Midbrain (tissue), 1 donor: ENCODE measurements around the gene STOX2.

ENCODE experiments used
- DNase-seq: peaks from one replicate; lab custom pipeline; 2025; lab: John Stamatoyannopoulos, UW

Gene STOX2

DNA sequence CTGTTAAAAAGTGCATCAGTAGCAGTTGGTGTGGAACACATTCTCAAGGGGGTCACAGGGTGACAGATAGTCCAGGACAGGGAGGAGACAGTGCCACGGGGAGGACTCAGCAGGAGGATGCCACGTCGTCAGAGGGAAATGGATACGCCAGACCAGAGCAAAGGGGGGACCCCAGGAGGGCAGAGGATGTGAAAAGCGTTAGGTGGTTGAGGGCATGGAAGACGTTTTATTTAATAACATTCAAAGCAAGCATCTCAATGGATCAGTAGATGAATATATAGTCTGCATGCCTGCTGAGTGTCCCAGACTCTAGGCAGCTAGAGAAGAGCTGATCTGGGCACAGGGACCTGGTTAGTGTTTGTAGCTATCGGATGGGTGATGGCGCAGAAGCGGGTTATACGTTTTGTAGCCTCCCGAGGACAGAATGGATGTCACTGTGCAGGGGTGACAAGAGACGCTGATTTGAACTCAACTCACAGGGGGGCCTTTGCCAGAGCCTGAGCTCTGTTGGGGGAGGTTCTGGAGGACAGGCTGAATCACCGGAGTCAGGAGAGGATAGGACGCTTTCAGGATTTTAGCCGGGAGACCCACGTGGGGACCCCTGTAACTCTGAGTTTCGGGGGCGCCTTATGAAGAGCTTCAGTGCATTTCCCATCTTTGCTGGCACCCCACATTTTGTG lies 81.3 kb downstream of the STOX2 start:
- no peak for DNase-seq

DNA sequence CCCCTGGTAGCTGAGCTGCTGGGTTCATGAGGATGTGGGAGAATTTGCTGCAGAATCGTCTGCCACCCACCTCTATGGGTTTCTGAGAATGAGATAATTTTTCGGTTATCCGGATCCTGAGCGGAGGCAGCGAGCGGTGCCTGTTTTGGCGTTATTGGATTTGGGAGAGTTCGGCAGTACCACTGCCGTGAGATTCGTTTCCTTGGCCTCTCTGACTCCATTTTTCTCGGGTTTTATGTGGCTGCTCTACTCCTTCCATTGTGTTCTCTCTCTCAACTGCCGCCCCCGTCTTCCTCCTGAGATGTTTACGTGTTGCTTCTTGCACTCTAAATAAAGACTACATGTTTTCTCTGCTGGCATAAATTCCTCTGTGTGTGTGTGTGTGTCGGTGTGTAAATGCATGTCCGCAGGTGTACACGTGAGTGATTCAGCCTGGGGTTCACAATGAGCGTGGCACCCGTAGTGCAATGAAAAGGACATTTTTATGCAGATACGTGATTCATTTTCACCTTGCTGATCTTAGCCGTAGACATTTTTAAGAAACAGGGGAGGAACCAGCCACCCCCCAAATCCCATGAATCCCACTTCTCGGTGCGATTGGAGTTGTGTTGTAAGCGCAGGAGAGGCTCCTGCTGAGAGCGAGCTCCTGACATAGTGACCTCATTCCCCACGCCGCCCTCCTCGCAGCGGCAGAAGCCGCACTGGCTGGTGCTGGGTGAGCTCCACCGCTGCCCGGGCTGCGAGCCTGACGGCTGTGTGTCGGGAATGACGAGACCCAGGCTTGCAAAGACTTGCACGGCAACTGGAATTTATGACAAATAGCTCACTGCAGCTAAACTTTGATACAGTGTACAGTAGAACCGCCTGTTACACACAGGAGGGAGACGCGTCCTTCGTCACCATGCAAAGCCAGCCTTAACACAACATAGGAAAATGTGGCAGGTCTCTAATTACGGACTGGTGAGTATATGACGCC lies 82.2 kb downstream of the STOX2 start:
- peak; percentile 78 for DNase-seq

DNA sequence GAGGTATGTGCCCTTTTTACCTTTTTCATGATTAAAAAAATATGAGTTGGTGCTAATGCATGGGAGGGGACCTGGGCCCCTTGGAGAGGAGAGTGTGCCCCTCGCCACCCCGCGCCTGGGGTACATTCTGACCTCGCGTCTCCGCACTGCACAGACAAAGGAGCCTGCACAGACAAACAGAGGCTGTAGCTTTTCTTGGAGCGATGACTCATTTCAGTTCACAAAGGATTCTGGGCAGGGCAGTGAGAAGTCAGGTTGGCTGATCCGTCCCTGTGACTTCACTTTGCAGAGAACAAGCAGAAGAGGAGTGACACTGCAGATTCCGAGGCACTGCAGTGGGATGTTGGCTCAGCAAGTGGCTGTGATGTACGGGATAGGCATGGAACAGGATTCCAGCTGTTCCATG lies 82.9 kb downstream of the STOX2 start:
- DNase-seq = peak; percentile 80

DNA sequence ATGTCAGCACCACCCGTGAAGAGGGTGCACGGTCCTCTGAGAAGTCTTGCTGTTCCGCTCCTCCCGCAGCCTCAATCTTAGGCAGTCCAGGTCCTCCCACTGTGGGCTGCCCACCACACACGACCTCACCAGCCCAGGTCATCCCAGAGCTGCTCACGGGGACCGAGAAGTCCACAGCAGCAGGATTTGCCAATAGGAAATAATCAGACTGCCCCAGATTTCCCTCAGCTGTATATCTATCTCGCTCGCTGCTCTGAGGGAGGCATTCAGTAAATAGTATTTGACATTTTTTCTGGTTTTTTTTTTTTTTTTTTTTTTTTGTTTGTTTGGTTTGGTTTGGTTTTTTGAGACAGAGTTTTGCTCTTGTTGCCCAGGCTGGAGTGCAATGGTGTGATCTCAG lies 83.8 kb downstream of the STOX2 start:
- no peak for DNase-seq

DNA sequence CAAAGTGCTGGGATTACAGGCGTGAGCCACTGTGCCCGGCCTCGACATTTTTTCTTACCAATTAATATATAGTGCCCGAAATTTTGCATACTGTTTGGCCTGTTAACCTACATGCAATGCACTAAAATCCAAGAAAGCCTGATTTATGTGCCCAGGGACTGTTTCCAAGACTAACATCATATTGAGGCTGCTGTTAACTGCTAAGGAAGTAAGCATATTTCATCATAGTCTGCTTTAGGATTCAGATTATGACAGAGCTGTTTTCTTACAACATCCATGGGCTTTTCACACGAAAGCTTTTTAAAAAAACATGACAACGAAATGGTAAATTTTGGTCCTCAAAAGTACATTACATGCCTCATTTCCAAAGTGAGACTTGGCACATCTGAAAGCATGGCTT lies 84.4 kb downstream of the STOX2 start:
- no peak for DNase-seq

DNA sequence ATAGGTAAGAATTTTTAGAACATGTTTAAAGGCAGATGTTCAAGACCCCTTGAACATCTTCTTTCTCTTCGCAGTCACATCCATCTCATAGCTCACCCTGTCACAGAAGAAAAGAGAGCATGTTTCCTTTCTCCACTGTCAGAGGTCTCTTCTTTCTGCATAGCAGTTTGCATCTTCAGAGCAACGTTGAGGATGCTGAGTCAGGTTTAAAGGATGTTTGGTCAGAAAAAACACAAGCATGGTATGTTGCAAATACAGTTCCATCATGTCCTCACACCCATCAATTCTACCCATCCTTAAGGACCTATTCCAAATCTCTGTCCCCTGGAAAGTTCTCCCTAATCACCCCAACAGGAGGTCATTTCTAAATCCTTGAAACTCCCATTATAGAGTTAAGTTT lies 84.8 kb downstream of the STOX2 start:
- no peak for DNase-seq

DNA sequence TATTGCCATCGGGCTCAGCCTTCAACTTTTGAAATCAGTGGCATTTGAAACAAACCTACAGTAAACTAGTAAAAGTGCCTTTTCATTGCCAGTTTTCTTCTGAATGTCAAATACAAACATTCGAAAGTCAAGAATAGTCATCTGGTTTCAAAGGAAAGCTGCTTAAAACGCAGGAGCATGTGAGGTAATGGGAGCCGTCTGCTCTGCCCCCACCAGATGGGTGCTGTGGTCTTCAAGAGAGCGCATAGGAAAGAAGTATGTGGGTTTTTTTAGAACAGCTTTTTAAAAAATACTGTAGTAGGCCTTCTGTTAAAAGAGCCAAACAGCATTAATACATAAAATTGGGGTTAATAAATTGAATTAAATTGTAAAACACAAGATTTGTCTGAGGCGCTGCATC lies 88.6 kb downstream of the STOX2 start:
- DNase-seq = no peak

DNA sequence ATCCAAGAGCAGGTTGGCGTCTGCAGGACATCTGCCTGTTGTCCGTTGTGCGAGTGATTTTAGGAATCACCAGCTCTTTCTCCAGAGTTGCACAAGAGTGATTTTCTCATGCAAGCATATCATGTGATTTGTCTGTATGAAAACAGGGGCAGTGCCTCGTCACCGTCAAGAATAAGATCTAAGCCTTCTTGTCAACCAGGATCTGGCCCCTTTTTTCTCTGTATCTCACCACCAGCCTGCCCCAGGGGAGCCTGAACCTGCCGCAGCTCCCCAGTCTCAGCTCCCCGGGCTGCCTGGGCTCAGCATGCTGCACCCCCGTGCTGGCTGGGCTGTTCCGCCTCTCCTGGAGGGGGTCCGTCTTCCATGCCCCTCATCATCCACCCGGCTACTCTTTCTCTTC lies 90.5 kb downstream of the STOX2 start:
- DNase-seq = no peak

DNA sequence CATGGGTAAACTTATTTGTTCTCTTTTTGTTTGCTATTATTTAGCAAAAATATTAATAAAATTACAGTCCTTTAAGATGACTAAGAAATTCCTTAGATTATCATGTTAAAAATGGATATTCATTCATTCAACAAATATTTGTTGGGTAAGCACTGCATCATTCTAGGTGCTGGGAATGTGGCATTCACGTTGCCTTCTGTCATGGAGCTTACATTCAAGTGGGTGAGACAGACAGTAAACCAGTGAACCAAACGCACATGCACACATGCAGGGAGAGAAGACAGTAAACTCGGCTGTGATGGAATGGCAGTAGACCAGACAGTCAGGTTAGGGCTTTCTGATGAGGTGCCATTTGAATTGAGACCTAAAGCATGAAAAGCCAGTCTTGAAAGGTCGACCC lies 91.8 kb downstream of the STOX2 start:
- no peak for DNase-seq

DNA sequence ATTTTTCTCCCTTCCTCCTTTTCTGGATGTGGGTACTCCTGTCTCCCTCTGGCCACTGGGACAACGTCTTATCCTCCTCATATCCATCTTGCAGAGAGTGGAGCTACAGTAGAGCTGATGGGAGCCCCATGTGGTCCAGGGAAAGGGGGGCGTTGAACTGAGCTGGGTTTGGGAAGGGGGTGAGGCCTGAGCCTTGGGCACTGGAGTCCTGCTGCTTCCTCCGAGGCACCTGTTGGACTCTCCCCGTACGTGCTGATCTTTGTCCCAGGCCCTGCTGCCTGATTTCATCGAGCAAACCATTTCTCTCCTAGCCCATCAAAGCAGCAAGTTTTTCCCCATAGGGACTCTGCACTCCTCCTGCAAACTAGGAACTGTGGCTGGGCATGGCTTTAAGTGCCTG lies 94.3 kb downstream of the STOX2 start:
- DNase-seq = no peak

DNA sequence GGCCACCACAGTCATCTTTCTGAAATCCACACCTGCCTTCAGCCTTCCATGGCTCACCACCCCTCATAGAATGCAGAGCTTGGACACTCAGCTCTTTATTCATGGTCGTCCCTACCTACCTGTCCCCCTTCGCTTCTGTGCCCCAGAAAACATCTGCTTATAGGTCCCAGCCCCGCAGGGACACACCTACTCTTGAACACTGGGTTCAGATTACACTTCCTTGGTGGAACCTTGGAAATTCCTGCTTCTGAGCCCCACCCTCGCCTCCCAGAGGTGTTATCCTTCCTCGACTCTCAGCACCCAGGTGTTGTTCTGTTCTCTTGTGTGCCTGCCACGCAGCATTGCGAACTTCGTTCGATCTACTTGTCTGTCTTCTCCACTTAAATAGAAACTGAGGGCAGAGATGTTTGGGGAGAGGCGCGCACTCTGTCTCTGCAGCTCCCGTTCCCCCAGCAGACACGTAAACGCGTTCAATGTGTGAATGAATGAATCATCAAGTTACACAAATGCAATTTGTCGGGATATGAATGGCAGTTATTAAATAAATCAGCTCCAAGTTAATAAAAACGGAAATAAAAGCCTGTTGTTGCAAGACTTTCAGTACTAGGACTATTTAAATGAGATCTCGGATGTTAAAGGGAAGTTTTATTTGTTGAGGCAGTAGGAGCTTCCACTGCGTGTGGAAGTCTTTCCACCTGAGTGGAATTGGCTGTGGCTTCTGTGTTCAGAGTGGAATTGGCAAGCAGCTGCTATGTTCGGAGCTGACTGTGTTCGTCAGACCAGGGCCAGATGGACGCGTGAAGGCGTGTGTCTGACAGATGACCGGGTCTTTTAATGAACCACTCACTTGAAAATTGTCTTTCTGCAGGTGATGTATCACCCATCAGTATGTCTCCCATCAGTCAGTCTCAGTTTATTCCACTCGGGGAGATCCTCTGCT lies 95.6 kb downstream of the STOX2 start:
- no peak for DNase-seq

DNA sequence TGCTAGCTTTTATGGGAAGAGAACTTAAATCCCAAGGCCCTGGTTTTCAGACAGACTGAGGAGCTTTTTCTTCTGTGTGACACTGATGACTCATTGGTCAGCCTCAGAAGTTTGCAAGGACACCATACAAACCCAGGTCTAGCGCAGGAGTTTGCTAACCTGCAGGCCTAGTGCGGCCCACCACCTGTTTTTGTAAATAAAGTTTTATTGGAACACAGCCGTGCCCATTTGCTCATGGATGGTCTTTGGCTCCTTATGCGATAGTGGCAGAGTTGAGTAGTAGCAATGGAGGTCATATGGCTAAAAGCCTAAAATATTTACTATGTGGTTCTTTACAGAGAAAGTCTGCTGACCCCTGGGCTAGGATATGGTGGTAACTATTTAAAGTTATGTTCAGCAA lies 98.3 kb downstream of the STOX2 start:
- DNase-seq = no peak

DNA sequence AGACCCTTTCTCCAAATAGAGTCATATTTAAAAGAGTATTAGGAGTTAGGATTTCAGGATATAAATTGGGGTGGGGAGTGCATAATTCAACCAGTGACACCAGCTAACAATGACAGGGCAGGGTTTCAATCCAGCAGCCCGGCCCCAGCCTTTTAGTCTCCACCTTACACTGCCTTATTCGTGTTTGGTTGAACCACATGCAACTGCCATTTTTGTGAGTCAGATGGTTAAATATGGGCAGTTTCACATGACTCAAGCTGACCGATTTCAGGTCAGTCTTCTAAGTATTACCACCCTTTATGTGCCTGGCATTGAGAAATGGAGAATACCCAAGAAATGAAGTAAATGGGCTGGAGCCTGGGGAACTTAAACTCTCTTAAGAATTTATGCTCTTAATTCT lies 102.8 kb downstream of the STOX2 start:
- DNase-seq = no peak

DNA sequence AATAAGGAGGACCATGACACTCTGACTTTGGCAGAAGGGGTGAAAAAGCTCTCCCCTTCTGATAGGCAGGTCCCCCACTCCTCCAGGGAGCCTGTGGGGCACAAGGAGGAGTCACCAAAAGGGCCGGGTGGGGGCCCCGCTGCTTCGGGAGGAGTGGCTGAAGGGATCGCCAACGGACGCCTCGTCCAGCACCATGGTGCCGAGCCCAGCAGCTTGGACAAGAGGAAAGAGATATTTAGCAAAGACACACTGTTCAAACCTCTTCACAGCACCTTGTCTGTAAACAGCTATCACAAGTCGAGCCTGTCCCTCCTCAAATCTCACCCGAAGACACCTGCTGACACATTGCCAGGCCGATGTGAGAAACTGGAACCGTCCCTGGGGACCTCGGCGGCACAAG lies 105.6 kb downstream of the STOX2 start:
- no peak for DNase-seq

DNA sequence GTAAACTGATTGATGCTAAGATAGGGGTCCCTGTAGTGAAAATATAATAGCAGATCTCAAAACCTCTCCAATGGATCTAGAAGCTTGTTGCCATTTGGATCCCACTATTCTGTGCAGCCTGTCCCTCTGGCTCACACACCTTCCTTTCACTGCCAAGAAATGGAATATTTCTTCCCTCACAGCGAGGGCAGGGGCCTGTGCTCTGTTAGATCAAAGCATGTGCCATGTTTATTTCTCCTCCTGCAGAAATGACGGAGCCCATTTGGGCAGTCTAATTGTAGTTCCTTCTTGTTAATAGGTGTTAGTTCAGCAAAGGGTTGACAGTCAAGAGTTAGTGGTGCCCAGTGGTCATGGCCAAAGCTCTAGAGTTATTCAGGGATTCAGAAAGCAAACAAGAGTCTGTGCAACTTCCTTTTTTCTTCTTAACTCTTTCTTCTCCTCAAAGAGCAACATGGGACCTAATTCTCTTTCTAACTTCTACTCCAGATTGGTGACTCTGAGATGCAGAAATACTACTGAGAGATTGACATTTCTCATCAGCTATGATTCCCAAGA lies 106.8 kb downstream of the STOX2 start:
- no peak for DNase-seq

DNA sequence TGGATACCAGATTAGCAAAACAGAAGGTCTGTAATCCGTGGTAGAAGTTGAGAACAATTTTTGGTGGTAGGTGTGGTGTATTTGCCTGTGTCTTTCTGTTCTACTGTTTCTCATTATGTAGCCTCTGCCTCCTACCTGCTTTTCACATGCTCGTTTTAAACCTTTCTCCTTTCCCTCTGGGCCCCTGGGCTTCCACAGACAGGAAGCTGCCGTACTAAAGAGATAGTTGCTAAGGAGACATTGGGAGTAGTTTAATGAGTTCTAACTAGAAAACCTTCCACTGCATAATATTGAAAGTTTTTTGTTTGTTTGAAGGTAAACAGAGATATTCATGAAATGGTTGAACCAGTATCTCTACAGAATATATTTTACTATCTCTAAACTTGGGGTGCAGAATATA lies 107.8 kb downstream of the STOX2 start:
- DNase-seq = no peak

DNA sequence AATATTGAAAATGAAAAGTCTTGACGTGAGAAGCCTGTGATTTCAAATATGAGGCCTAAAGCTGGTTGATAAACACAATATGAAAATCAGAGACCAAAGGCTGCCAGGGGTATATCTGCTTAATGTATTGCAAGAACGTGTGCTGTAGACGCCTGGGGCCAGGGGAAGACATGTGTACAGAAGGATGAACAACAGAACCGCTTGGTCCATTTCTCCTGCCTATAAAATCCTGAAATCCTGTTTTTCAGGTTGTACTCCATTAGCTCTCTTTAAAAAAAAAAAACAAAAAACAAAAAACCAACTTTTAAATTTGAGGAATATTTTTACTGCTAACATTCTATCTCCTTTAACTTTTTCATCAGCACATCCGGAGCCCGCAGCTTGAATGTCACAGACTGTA lies 109.2 kb downstream of the STOX2 start:
- no peak for DNase-seq

DNA sequence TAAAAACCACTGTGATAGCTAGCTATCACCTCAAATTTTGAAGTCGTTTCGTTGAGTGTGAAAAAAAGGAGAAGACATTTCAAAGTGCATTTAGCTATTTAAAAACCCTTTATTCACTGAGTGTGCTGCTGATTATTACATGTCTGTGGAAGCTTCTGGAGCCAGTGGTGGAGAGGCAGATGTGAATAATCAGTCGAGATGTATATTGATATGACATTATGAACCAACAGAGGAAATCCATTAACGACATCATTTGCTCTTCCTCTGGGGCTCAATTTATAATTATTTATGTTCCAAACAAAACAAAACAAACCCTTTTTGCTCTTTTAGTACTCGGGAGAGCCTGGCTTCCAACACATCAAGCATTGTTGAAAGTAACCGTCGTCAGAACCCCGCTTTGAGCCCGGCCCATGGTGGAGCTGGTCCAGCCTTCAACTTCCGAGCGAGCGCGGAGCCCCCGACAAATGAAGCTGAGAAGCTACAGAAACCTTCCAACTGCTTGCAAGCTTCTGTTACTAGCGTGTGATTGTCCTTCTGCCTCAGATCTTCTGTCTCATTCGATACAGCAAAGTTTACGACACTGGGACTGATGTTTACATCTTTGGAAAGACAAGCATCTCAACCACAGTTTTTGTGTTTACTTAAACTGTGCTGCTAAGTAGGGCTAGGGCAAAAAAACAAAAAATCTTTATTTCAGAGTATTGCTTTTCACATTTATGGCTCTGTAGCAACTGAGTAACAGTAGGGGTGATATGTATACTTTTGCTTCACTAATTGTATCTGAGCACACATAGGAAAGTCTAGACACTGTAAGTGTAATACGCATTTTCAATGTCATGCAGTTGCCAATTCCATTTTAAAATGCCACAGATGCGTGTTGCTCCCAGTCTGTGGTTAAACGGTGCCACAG lies 111.9 kb downstream of the STOX2 start:
- peak; percentile 14 for DNase-seq

DNA sequence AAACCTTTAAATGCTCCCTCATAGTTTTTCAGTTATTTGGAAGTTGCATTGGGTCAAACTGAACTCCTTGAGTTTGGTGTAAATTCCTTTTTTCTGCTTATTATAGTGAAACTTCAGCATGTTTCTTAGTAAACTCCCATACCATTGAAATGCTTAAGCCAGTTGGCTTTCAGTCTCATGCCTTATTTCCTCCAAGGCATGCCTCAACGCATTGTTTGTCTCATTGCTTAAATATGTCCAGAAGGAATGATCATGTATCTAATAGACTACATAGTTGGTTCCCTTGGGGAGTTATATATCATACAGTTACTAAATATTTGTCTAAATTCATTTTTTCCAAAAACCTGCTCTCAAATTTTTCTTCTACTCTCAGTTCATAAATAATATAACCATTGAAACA lies 114.0 kb downstream of the STOX2 start:
- no peak for DNase-seq

DNA sequence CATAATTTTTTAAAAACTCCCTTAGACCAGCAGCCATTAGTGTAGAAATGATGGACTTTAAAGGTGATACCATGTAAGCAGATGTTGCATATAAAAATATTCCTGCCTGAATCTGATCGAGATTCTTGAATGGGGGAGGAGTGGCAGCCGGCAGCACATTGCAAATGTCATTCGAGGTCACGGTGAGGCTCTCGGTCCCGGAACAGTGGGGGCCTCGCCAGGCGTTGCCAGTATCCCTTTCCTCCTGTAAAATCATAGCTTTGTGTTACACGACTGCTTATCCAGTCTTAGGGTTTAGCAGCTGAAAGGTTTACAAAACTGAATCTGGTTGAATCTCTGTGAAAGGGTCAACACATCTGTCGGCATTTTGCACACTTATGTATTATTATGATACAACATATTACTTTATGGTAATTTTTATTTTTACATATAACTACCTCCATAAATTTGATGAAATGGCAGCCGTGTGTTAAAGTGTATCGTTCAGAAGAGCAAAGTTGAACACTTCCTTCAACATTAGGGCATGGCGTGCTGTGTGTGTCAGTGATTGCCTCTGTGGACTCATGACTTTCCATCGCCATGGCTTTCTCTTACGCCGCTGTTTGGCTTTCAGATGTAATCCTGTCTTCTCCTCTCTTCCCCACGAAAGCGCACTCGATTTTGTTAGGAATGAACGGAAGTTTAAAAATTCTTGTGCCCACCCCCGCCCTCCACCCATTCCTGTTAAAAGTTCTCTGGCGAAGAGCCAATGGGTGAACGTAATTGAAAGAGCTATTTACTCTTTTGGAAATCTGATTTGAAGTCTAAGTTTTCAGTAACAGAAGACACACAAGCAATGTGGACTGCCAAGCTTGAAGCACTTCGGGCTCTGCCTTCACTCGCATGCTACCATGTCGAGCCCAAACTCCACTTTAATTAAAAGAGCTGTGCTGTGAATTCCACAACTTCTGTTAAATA lies 114.8 kb downstream of the STOX2 start:
- no peak for DNase-seq
